ENCODE data around the gene PACSIN1.
"Not testable (repeated sequence)": the region's sequence is repeated elsewhere in the genome, so short reads cannot be mapped to it uniquely, and the experiment has no call there.

PACSIN1 gene

DNA sequence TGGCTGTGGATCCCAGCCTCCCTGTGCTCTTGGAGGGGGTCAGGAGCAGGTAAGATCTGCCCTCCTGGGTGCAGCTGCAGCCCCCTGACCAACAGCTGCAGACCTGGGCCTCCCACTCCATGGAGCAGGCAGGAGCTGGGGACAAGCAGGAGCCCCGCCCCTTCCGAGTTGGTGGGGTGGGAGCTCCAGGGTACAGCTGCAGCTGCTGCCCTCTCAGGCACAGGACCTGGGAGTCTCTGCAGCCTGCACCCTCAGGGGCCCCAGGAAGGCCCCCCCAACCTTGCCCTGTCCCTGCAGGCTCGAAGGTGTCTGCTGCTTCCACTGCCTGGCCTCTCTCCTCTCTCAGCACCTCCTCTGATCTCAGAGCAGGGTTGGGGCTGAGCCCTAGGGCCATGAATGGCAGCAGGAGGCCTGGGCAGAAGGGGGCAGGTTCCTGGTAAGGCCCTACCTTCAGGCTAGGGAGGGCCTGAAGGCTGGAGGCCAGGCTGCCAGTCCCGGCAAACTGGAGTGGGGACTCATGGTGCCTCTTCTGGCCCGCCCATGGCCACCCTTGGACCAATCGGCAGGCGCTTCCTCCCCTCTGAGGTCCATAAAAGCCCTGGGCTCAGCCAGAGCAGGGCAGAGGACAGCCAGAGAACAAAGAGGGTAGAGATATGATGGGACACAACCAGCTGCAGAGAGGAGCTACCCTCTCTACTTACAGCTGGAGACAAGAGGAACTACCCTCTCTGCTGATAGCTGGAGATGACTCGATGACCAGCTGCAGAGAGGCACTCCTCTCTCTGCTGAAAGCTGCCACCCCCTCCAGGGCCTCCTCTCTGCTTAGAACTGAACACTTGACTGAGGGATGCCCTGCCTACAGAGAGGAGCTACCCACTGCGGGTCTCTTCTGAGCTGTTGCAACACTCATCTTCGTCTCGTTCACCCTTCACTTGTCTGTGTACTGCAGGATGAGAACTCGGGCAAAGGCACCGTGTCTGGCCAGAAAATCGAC is 7.8 kb upstream of the PACSIN1 start:
- DNase-seq = no peak

DNA sequence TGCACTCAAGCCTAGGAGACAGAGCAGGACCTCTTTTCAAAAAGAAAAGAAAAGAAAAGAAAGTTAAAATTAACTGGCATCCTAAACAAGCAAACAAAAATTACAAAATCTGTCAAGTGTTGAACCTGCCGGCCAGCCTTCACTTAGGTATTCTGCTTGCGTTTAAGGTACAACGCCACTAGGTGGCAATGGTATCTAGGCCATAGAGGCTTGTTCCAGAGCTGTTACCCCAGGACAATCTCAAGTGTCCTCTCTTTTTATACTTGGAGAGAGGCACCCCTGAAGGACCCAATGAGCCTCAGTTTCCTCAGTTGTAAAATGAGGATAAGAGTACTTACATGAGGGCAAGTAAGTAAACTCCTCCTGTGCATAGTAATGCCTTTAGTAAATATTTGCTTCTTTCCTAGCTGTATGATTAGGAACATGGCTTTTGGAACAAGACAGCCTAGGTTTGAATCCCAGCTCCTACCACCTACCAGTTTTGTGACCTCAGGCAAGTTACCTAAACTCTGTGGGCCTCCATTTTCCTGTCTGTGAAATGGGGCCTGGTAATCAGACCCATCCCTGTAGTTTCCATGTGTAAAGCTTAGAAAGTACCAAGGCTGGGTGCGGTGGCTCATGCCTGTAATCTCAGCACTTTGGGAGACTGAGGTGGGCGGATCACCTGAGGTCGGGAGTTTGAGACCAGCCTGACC is 5.8 kb upstream of the PACSIN1 start:
- DNase-seq = peak; percentile 29

DNA sequence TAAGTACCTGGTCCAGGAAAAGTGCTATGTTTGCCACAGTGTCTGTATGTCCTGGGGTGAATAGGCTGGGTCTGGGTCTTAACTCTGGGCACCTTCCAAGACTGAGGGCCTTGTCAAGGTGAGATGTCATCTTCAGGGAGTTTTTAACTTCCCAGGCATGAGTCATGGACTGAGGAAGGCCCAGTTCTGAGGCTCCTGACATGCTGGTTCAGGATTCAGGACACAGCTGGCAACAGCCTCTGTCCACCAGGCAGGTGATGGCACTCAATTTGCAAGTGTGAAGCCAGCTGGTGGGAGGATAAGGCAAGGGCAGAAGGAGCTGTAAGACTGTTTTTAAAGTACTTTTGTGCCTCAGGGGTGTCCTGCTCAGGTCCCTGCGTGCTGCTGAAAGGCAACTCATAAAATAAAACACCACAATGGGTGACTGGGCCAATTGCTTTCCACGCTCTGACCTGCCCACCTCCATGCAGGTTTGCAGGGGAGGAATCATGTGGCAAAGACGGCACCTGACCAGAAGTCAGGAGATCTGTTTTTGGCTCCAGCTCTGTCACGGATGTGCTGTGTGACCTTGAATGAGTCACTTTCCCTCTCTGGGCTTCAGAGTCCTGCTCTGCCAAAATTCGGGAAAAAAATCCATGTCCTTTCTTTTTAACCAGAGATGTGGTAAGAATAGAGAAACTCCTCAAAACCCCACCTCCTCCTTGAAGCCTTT is 4.9 kb upstream of the PACSIN1 start:
- no peak for DNase-seq

DNA sequence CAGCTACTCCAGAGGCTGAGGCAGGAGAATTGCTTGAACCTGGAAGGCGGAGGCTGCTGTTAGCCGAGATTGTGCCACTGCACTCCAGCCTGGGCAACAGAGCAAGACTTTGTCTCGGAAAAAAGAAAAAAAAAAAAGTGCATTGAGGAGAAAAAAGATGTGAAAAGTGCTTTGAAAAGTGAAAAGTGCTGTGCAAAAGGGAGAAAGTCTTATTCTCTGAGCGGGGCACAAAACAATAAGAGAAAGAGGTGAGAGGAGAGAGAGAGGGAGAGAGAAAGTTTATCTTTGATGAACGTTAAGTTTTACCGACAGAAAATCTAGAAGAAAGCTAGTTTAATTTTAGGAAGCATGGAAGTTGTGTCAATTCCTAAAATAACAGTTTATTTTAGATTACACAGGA is 3.9 kb upstream of the PACSIN1 start:
- no peak for DNase-seq

DNA sequence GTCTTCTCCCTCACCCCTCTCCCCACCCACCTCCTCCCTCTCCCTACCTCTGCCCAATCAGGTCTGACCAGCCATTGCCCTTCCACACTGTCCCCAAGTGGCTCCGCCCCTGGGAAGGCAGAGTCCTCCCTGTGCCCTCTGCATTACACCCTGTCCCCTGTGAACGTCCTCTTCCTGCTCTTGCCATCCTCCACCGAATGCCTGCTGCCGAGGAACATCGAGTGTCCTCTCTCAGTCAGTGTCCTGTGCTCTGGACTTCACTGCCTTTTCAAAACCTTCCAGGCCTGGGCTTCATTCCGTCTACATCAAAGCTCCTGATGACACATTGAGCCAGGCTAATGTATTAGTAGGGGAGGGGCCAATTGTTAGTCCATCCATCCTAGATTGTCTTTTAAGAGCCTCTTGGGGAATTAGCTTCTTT is 3.3 kb upstream of the PACSIN1 start:
- DNase-seq = no peak

DNA sequence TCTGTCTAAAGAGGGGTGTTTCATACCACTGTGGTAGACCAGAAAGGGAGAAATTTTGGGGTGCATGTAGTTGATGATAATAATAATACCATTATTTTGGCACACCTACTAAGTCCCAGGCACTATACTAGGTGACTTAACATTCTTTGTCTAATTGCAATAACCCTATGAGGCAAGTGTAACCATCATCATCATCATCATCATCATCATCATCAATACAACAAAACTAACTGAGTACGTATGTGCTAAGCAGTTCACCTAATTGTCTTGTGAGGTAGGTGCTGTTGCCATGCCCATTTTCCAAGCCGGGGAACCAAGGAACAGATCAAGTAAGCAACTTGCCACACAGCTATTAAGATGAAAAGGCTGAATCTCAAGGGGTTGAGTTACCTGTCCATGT is 2.6 kb upstream of the PACSIN1 start:
- DNase-seq = no peak

DNA sequence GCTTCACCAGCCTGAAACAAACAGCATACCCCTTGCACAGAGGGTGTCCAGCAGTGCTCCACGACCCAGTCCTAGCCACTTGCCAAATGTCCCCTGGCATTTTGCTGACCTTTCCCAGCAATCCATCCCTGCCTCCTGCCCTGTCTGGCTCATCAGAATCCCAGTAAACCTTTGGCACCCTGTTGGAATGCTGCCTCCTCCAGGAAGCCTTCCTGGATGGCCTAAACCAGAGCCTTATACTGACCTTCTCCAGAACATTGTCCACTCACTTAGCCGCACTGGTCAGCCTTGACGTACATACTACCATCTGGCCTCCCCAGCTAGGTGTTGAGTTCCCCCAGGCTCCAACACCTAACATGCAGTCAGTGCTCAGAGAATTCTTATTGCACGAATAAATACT is 2.0 kb upstream of the PACSIN1 start:
- no peak for DNase-seq

DNA sequence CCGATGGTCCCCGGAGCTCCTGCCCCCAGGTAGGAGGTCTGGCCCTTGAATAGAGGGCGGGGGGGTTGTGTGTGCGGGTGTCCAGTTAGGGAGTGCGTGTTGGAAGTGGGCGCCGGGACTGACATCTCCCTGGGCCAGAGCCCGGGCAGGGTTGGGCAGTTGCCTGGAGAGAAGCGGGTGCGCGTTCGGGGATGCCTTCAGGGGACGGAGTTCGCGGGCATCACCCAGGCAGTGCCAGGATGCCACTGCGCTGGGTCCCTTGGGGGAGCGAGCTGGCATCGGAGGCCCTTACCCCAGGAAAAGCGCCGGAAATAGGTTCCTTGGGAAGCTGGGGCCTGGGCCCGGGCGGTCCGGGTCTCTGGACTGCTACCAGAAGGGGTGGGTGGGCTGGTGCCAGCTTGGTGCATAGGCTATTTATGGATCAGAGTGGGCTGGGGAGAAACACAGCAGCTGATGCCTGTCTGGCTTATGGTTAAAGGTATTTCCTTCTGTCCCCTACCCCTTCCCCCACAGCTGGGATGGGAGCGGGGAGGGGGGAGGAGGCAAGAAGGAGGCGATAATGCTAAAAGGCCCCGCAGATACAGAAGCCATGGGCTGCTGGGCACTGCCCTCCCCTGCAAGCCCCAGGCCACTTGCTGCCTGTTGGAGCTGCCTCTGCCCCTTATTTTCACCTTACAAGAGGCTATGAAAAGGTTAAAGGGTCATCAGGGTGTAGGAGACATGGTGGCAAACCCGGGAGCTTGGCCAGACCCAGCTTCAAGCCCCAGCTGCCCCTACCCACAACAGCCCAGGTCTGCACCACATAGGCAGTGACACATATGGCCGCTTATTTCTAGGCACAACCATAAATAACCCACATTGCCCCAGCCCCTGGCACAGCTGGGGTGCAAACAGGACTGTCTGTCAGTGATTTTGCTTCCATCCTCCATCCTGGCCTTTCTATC is 638 bp downstream of the PACSIN1 start:
- DNase-seq = no peak

DNA sequence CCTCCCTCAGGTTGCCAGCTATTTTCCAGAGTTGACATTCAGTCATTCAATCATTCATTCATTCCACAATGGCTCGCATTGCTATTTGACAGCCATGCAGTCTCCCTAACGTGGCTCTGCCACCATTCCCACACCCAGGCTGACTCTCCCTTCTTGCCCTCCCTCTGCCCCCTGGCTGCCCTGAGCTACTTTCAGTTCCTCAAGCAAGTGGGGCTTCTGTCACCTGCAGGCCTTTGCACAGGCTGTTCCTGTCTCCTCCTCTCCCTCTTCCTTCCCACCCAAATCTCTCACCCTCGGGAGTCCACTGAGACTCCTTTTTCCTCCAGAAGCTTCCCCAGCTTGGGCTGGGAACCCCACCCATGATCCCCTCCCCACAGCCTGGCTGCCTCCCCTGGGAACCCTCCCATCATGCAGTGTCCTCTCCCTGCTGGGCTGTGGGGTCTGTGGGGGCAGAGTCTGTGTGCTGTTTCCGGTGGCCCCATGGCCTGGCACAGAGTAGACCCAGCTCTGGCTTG is 2.6 kb downstream of the PACSIN1 start:
- DNase-seq = no peak

DNA sequence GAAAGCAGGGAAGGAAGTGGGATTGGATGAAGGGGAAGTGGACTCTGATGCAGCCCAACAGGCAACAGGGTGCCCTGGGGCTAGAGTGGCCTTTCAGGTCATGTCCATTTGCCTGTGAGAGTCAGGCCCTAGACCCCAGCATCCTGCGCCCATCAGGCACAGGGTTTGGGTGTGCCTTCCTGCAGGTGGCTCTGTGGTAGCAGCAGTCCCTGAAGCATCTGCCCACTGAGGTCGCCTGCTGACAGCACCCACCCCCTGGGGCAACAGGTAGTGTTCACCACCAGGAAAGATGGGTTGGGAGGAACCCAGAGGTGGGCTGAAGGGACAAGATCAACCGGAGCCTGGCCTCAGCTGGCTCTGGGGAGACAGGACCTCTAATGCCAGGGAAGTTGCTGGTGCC is 3.6 kb downstream of the PACSIN1 start:
- no peak for DNase-seq

DNA sequence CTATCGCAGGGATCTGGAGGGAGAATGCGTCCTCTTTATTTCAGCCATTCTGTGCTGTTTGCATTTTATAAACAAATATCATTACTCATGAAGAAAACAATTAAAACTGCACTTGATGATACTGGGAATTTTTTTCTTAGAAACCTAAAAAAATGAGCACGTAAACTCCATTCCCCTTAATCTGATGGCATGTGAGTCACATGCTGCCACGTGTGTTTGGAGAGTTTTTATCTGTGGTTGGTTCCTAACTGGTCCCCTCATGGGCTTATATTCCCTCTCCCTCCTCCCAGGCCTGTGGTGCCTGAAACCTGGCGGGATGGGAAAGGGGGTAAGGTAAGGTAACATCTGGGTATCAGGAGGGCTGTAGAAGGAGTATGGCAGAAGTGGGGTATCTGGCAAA is 6.5 kb downstream of the PACSIN1 start:
- no peak for DNase-seq

DNA sequence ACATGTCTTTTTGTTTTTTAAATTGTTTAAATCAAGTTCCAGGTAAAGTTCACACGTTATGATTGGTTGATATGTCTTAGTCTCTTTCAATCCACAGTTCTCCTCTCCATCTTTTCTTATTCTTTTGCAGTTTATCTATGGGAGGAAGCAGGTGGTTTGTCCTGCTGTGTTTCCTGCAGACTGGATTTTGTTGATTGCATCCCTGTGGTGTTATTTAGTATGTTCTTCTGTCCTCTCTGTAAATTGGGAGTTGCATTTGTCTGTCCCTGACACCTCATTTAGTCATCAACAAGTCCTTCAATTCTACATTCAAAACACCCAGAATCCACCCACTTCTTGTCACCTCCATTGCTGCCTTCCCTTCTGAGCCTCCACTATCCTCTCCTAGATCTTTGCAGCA is 8.1 kb downstream of the PACSIN1 start:
- DNase-seq = no peak

DNA sequence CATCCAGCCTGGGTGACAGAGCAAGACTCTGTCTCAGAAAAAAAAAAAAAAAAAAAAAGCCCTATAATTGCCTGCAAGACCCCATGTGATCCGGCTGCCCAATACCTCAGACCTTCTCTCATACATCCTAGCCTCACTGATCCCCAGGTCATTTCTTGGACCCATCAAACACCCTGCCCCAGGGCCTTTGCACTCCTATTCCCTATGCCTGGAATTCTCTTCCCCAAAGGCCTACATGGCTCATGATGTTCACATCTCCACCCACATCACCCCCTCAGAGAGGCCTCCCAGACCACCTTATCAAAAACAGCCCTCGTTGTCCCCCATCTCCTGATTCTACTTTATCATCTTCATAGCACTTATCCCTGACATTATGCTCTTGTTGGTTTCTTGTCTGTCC is 8.9 kb downstream of the PACSIN1 start:
- DNase-seq = no peak

DNA sequence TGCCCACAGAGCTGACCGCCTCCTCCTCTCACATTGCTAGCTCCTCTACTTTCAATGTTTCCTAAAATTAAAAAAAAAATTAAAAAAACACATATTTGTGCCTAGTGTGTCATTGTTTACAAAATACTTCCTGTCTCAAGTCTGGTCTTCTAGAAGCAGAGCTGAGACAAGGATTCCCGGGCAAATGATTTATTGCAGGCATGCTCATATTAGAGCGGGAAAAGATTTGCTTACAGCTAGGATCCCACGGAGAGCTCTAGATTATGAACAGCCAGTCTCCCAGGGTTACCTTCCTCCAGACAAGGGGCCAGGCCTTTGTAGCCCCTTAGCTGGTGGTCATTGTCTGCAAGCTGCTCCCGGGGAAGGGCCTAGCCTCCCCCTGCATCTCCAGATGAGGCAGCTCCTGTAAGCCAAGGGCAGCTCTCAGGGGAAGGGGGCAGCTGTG is 9.4 kb downstream of the PACSIN1 start:
- no peak for DNase-seq

DNA sequence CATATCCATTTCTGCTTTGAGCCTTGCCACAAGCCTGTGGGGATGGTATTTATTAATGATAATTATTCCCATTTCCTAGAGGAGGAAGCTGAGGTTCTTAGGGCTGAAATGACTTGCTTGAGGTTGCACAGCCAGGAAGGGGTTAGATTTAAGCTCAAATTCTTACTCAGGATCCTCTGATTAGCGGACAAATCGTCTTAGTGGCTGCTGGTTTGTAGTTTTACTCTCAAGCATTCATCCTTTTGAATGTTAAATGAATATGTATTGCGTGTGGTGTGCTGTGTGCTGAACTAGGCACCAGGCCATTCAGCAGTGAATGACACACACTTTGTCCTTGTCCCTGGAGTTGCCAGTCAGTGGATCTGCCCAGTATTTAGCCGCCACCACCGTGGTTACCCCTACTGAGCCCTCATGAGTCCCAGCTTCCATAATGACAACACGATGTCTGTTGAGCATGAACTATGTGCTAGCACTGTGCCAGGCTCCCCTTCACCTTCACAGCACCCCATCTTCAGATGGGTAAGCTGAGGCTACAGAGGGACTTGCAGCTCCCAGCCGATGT is 10.0 kb downstream of the PACSIN1 start:
- DNase-seq = no peak

DNA sequence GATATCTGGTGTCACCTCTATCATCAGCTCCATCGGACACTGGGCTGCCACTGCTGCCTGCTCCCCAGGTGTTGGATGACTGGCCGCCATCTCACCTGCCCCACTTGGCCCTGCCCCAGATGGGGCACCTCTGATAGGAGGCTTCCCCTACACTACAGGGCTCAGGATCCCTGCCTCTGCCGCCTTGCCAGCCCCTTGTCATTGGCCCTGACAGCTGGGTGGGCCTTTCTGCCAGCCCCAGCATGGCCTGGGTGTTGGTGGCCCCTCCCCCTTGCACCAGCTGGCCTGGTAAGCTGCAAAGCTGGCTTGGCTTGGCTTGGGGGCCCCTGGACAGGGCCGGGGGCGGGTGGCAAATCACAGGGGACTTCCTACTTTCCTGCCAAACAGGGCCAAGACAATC is 10.6 kb downstream of the PACSIN1 start:
- DNase-seq = no peak

DNA sequence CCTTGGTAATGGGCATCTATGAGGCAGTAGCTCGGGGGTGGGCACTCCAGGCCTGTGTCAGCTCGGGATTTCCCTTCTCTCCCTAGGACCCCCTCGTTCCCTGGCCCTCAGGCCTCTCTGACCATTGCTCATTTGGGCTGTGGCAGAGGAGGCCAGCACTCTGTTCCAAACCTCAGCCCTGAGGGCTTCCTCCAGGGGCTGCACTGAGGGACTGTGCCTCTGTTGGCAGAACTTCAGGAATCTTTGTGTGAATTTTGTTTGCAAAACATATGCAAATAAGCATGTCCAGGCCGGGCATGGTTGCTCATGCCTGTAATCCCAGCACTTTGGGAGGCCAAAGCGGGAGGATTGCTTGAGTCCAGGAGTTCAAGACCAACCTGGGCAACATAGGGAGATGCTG is 11.0 kb downstream of the PACSIN1 start:
- DNase-seq = no peak

DNA sequence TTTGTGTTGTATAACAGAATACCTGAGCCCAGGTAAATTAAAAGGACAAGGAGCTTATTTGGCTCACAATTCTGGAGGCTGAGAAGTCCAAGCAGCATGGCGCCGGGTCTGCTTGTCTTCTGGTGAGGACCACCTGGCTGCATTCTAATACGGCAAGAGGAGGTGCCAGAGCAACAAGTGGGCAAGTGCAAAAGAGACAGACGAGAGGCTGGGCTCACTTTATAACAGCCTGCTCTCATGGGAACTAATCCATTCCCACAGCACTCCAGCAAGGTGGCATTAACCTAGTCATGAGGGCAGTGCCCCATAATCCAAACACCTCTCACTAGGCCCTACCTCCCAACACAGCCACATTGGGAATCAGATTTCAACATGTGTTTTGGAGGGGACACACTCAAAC is 12.9 kb downstream of the PACSIN1 start:
- no peak for DNase-seq

DNA sequence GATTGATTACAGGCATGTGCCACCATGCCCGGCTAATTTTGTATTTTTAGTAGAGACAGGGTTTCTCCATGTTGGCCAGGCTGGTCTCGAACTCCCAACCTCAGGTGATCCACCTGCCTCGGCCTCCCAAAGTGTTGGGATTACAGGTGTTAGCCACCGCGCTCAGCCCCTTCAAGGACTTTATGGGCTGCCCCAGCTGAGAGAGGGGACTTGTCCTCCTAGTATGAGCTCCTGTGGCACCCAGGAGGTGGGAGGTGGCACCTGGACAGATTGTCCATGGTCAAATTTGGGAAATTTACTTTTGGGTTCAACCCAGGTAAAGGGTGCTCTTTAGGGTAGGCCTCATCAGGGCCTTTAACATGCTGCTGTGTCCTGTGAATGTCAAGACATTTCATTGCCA is 17.9 kb downstream of the PACSIN1 start:
- not testable (repeated sequence) for DNase-seq

DNA sequence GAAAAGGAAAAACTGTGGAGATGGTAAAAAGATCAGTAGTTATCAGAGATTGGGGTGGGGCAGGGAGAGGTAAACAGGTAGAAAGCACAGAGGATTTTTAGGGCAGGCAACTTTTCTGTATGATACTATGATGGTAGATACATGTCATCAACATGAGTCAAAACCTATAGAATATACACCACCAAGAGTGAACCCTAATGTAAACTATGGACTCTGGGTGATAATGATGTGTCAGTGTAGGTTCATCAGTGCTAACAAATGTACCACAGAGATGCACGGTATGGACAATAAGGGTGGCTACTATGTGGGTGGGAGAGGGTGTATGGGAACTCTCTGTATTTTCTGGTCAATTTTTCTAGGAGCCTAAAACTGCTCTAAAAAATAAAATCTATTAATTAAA is 18.5 kb downstream of the PACSIN1 start:
- DNase-seq = no peak

DNA sequence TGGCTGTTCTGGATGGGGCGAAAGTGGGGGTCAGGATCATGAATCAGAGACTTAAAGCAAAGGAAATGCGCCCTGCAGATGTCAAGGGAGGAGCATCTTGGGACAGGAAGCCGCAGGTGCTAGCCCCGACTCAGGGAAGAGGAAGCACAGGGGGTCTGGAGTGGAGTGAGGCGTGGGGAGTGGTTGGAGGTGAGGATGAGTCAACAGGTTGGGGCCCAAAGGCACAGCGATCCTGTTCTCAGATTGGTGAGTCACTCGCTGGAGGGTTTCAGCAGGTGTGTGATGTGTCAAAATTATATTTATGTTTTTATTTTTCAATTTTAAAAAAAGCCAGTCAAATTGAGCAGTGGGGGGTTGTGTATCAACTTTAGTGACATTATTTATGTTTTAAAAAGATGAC is 19.0 kb downstream of the PACSIN1 start:
- peak; percentile 42 for DNase-seq

All from T-helper 9 cell (primary cell).